ENCODE data around the gene NMRK1.

NMRK1 gene

GRCh38 chr9:75087824-75088645 is at the start of gene NMRK1, which contains the start of gene OSTF1:
NMRK1 (minus strand) TSS chr9:75088155; CDS start chr9:75083115, 5,040 bp downstream.
OSTF1 (plus strand) TSS chr9:75088514; CDS start chr9:75088693, 179 bp downstream.
- Mint-ChIP-seq H3K27ac (peak within 1 kb of the TSS; percentile 83), H3K27me3 (no peaks in the 10 kb centered on the region), H3K4me3 (peak within 1 kb of the TSS; percentile 93), H3K9me3 (no peaks in the 10 kb centered on the region), H3K4me1 (peaks cover 40% of the 10 kb centered on the region), H3K36me3 (peaks cover 3% of the 10 kb centered on the region)
- ATAC-seq (ENCODE audit: low read depth) (peak; percentile 88), DNase-seq (ENCODE audit: low spot score in 2 of 2) (peak; percentile 88 to 93)

- ATAC-seq (ENCODE audit: low read depth) (no peak), DNase-seq (ENCODE audit: low spot score in 2 of 2) (no peak)
- Mint-ChIP-seq H3K27ac (peak overlapping the region; percentile 65), H3K4me3 (no peak overlapping the region), H3K36me3 (peaks cover 62% of the 10 kb centered on the region), H3K27me3 (no peaks in the 10 kb centered on the region), H3K4me1 (peaks cover 7% of the 10 kb centered on the region), H3K9me3 (no peaks in the 10 kb centered on the region)
Measured at GRCh38 chr9:75134495-75134894, 46.5 kb upstream of the NMRK1 start.

- H3K27me3 Mint-ChIP-seq, result no peaks in the 10 kb centered on the region
- peaks cover 64% of the 10 kb centered on the region for H3K36me3 Mint-ChIP-seq
- no peak overlapping the region for H3K27ac Mint-ChIP-seq
- DNase-seq (ENCODE audit: low spot score in 2 of 2) (no peak), ATAC-seq (ENCODE audit: low read depth) (no peak)
- no peaks in the 10 kb centered on the region for H3K9me3 Mint-ChIP-seq
- peaks cover 7% of the 10 kb centered on the region for H3K4me1 Mint-ChIP-seq
- H3K4me3 Mint-ChIP-seq, result no peak overlapping the region
Measured at GRCh38 chr9:75133396-75133795, 45.4 kb upstream of the NMRK1 start.

- H3K27ac Mint-ChIP-seq, result peak overlapping the region; percentile 70
- H3K4me3 Mint-ChIP-seq, result no peak overlapping the region
- peaks cover 60% of the 10 kb centered on the region for H3K36me3 Mint-ChIP-seq
- H3K4me1 Mint-ChIP-seq, result peaks cover 6% of the 10 kb centered on the region
- DNase-seq (ENCODE audit: low spot score in 2 of 2), result no peak
- no peak for ATAC-seq (ENCODE audit: low read depth)
- H3K27me3 Mint-ChIP-seq, result no peaks in the 10 kb centered on the region
- no peaks in the 10 kb centered on the region for H3K9me3 Mint-ChIP-seq
Measured at GRCh38 chr9:75132244-75132643, 44.3 kb upstream of the NMRK1 start.

GRCh38 chr9:75131700-75132099 is 43.7 kb upstream of the NMRK1 start:
- Mint-ChIP-seq H3K9me3 (no peaks in the 10 kb centered on the region), H3K27ac (peak overlapping the region; percentile 70), H3K4me1 (peaks cover 4% of the 10 kb centered on the region), H3K4me3 (no peak overlapping the region), H3K36me3 (peaks cover 55% of the 10 kb centered on the region), H3K27me3 (no peaks in the 10 kb centered on the region)
- DNase-seq (ENCODE audit: low spot score in 2 of 2) (no peak), ATAC-seq (ENCODE audit: low read depth) (no peak)

- Mint-ChIP-seq H3K4me1 (peaks cover 4% of the 10 kb centered on the region), H3K9me3 (no peaks in the 10 kb centered on the region), H3K27me3 (no peaks in the 10 kb centered on the region), H3K4me3 (no peak overlapping the region), H3K27ac (no peak overlapping the region), H3K36me3 (peaks cover 48% of the 10 kb centered on the region)
- ATAC-seq (ENCODE audit: low read depth) (no peak), DNase-seq (ENCODE audit: low spot score in 2 of 2) (no peak)
Measured at GRCh38 chr9:75130621-75131230, 42.8 kb upstream of the NMRK1 start.

GRCh38 chr9:75130172-75130571 is 42.2 kb upstream of the NMRK1 start:
- Mint-ChIP-seq H3K9me3 (no peaks in the 10 kb centered on the region), H3K27ac (no peak overlapping the region), H3K4me1 (peaks cover 4% of the 10 kb centered on the region), H3K36me3 (peaks cover 42% of the 10 kb centered on the region), H3K4me3 (no peak overlapping the region), H3K27me3 (no peaks in the 10 kb centered on the region)
- DNase-seq (ENCODE audit: low spot score in 2 of 2) (no peak), ATAC-seq (ENCODE audit: low read depth) (no peak)

GRCh38 chr9:75128535-75128934 is 40.6 kb upstream of the NMRK1 start:
- no peaks in the 10 kb centered on the region for H3K27me3 Mint-ChIP-seq
- no peaks in the 10 kb centered on the region for H3K9me3 Mint-ChIP-seq
- H3K36me3 Mint-ChIP-seq, result peaks cover 36% of the 10 kb centered on the region
- ATAC-seq (ENCODE audit: low read depth) (no peak), DNase-seq (ENCODE audit: low spot score in 2 of 2) (no peak)
- H3K27ac Mint-ChIP-seq, result no peak overlapping the region
- H3K4me1 Mint-ChIP-seq, result peaks cover 7% of the 10 kb centered on the region
- H3K4me3 Mint-ChIP-seq, result no peak overlapping the region

- DNase-seq (ENCODE audit: low spot score in 2 of 2), result no peak
- peaks cover 31% of the 10 kb centered on the region for H3K36me3 Mint-ChIP-seq
- no peak overlapping the region for H3K4me3 Mint-ChIP-seq
- H3K9me3 Mint-ChIP-seq, result no peaks in the 10 kb centered on the region
- no peak for ATAC-seq (ENCODE audit: low read depth)
- peaks cover 9% of the 10 kb centered on the region for H3K4me1 Mint-ChIP-seq
- no peaks in the 10 kb centered on the region for H3K27me3 Mint-ChIP-seq
- no peak overlapping the region for H3K27ac Mint-ChIP-seq
Measured at GRCh38 chr9:75123696-75124095, 35.7 kb upstream of the NMRK1 start.

GRCh38 chr9:75121914-75122558 is 34.1 kb upstream of the NMRK1 start:
- Mint-ChIP-seq H3K4me3 (no peak overlapping the region), H3K27me3 (no peaks in the 10 kb centered on the region), H3K36me3 (peaks cover 34% of the 10 kb centered on the region), H3K27ac (no peak overlapping the region), H3K4me1 (peaks cover 21% of the 10 kb centered on the region), H3K9me3 (no peaks in the 10 kb centered on the region)
- DNase-seq (ENCODE audit: low spot score in 2 of 2) (no peak), ATAC-seq (ENCODE audit: low read depth) (no peak)

GRCh38 chr9:75120686-75121085 is 32.7 kb upstream of the NMRK1 start:
- no peaks in the 10 kb centered on the region for H3K9me3 Mint-ChIP-seq
- no peak for ATAC-seq (ENCODE audit: low read depth)
- DNase-seq (ENCODE audit: low spot score in 2 of 2), result no peak
- H3K36me3 Mint-ChIP-seq, result peaks cover 37% of the 10 kb centered on the region
- H3K4me3 Mint-ChIP-seq, result no peak overlapping the region
- H3K27ac Mint-ChIP-seq, result no peak overlapping the region
- H3K27me3 Mint-ChIP-seq, result no peaks in the 10 kb centered on the region
- peaks cover 24% of the 10 kb centered on the region for H3K4me1 Mint-ChIP-seq

- ATAC-seq (ENCODE audit: low read depth) (no peak), DNase-seq (ENCODE audit: low spot score in 2 of 2) (no peak)
- no peaks in the 10 kb centered on the region for H3K9me3 Mint-ChIP-seq
- H3K4me1 Mint-ChIP-seq, result peaks cover 36% of the 10 kb centered on the region
- peak overlapping the region; percentile 12 for H3K27ac Mint-ChIP-seq
- no peak overlapping the region for H3K4me3 Mint-ChIP-seq
- H3K27me3 Mint-ChIP-seq, result no peaks in the 10 kb centered on the region
- peaks cover 39% of the 10 kb centered on the region for H3K36me3 Mint-ChIP-seq
Measured at GRCh38 chr9:75117564-75117963, 29.6 kb upstream of the NMRK1 start.

GRCh38 chr9:75116306-75116705 is 28.4 kb upstream of the NMRK1 start:
- no peak for ATAC-seq (ENCODE audit: low read depth)
- Mint-ChIP-seq H3K4me1 (peaks cover 39% of the 10 kb centered on the region), H3K9me3 (no peaks in the 10 kb centered on the region), H3K27ac (no peak overlapping the region), H3K27me3 (no peaks in the 10 kb centered on the region), H3K36me3 (peaks cover 34% of the 10 kb centered on the region), H3K4me3 (no peak overlapping the region)
- no peak for DNase-seq (ENCODE audit: low spot score in 2 of 2)

GRCh38 chr9:75112789-75113188 is 24.8 kb upstream of the NMRK1 start:
- Mint-ChIP-seq H3K4me3 (no peak overlapping the region), H3K27me3 (no peaks in the 10 kb centered on the region), H3K27ac (peak overlapping the region; percentile 70), H3K9me3 (no peaks in the 10 kb centered on the region), H3K4me1 (peaks cover 42% of the 10 kb centered on the region), H3K36me3 (peaks cover 17% of the 10 kb centered on the region)
- ATAC-seq (ENCODE audit: low read depth) (no peak), DNase-seq (ENCODE audit: low spot score in 2 of 2) (no peak)

Data from memory B cell (primary cell).